Gastrocnemius medialis (tissue), 4 donors: ENCODE measurements around the gene AGO3.

Experiments
- CTCF ChIP-seq, 5 experiments: fragments of 450-650 bp in 3 of 5; fragments of 200-600 bp in 2 of 5; sonication (generic) in 2 of 5; IDR thresholded peaks in 4 of 5; conservative IDR thresholded peaks in 1 of 5; 1 replicate in 4 of 5; 2 replicates in 1 of 5; pipeline ENCODE4 v1.5.1; 2016 to 2019; ENCODE audit warnings: antibody characterized with exemption in 5 of 5, mild to moderate bottlenecking in 3 of 5, moderate library complexity in 3 of 5
- POLR2A ChIP-seq, 2 donors: fragments of 450-650 bp; IDR thresholded peaks; one replicate each; pipeline ENCODE4 v1.6.1; 2017; ENCODE audit warnings: antibody characterized with exemption in 2 of 2, mild to moderate bottlenecking in 2 of 2, moderate library complexity in 2 of 2

- no peak for TF ChIP-seq CTCF (IDR thresholded peaks at IDR 0.05 in 4 of 5, conservative IDR thresholded peaks at IDR 0.05 in 1 of 5)
- TF ChIP-seq POLR2A (IDR thresholded peaks at IDR 0.05) = no peak
These were observed 47.2 kb upstream of the AGO3 start for GRCh38 chr1:35883635-35884101.
